Ectodermal cell (in vitro differentiated cells): Measurements from ENCODE around the gene RALGAPA1.
"Not testable (repeated sequence)": the region's sequence is repeated elsewhere in the genome, so short reads cannot be mapped to it uniquely, and the experiment has no call there.

Source experiments
- H3K27ac ChIP-seq: 2 replicates; pipeline ENCODE4 v1.7.0; 2013; ENCODE audit warnings: mild to moderate bottlenecking, low read depth, low read length; ENCODE audit not compliant: insufficient read depth, poor library complexity, severe bottlenecking
- H3K27me3 ChIP-seq: 2 replicates; pipeline ENCODE4 v1.7.0; 2013; ENCODE audit warnings: mild to moderate bottlenecking, low read length; ENCODE audit not compliant: insufficient read depth, control insufficient read depth, poor library complexity, severe bottlenecking
- H3K36me3 ChIP-seq: one replicate; pipeline ENCODE4 v1.7.0; 2013; ENCODE audit warnings: low read length; ENCODE audit not compliant: control insufficient read depth, insufficient read depth
- H3K4me1 ChIP-seq: one replicate; pipeline ENCODE4 v1.7.0; 2013; ENCODE audit warnings: low read length; ENCODE audit not compliant: control insufficient read depth, insufficient read depth
- H3K4me3 ChIP-seq: 2 replicates; pipeline ENCODE4 v1.7.0; 2013; ENCODE audit warnings: low read depth, low read length, control low read depth; ENCODE audit not compliant: insufficient read depth
- H3K9me3 ChIP-seq: 2 replicates; pipeline ENCODE4 v1.7.0; 2013; ENCODE audit warnings: mild to moderate bottlenecking, low read length, moderate library complexity; ENCODE audit not compliant: control insufficient read depth
- WGBS, 2 experiments: methylation state at CpG; one replicate each; pipeline ENCODE4 v1.1.7; 2013; ENCODE audit warnings: missing lambda C conversion rate in 2 of 2; 5-methylcytosine and 5-hydroxymethylcytosine counted together

RALGAPA1 gene

DNA sequence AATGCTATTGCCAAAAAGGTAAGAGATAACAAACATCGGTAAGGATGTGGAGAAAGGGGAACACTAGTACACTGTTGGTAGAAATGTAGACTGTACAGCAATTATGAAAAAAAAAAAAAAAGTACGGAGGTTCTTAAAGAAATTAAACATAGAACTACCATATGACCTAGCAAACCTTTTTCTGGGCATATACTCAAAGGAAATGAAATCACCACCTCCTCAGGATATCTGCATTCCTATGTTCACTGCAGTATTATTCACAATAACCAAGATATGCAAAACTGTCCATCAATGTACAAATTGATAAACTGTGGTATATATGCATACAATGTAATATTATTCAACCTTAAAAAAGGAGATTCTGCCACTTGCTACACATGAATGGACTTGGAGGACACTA, 214.5 kb downstream of the RALGAPA1 start:
- H3K4me3 ChIP-seq, result no peak overlapping the region
- H3K9me3 ChIP-seq, result no peaks in the 10 kb centered on the region
- H3K27me3 ChIP-seq, result no peaks in the 10 kb centered on the region
- H3K27ac ChIP-seq, result no peak overlapping the region
- no peaks in the 10 kb centered on the region for H3K4me1 ChIP-seq
- H3K36me3 ChIP-seq, result no peaks in the 10 kb centered on the region
- 92% methylated on average over 2 of the region's 2 CpGs; no CpG with 5 or more reads in 1 of the 2 experiments for WGBS, 2 experiments

DNA sequence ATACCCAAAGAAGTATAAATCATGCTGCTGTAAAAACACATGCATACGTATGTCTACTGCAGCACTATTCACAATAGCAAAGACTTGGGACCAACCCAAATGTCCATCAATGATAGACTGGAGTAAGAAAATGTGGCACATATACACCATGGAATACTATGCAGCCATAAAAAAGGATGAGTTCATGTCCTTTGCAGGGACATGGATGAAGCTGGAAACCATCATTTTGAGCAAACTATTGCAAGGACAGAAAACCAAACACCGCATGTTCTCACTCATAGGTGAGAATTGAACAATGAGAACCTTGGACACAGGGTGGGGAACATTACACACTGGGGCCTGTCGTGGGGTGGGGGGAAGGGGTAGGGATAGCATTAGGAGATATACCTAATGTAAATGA, 221.7 kb downstream of the RALGAPA1 start:
- not testable (repeated sequence) for H3K27me3 ChIP-seq, H3K9me3 ChIP-seq, H3K4me3 ChIP-seq, H3K27ac ChIP-seq, H3K4me1 ChIP-seq, H3K36me3 ChIP-seq
- WGBS, 2 experiments, result 93 to 95% methylated on average over 3 of the region's 3 CpGs

DNA sequence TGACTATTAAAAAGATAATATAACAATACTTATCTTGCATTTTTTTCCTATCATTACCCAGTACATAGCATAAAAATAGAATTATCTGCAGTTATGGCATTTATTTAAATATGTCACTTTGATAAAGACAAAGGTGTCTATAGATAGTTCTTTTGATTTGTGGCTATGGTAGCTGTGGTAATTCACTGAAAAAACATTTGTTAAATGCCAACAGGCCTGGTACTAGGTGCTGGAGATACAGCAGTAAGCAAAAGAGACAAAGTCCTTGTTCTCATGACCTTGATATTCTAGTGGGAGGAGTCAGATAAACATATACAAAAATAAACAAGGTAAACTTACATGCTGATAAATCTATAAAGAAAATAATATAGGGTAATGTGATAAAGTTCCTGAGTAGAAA, 230.5 kb downstream of the RALGAPA1 start:
- Histone ChIP-seq H3K4me1 (no peaks in the 10 kb centered on the region), H3K27me3 (no peaks in the 10 kb centered on the region), H3K36me3 (no peaks in the 10 kb centered on the region), H3K27ac (no peak overlapping the region), H3K9me3 (no peaks in the 10 kb centered on the region), H3K4me3 (no peak overlapping the region)

DNA sequence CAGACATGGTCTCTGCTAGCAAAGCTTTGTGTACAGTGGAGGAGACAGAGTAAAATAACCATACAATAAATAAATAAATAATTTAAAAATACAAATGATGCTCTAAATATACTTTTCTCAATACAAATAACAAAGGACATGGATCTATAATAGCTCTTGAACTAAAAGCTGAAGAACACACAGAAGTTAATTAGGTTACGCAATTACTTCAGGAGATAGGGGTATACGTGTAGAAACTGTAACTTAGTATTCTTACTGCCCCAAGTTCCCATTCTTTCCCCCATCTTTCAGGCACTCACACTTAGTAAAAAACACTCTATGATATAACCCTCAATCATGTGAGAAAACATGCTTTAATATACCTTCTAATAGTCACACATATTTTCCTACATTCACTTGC, 231.0 kb downstream of the RALGAPA1 start:
- Histone ChIP-seq H3K4me1 (no peaks in the 10 kb centered on the region), H3K9me3 (no peaks in the 10 kb centered on the region), H3K27ac (no peak overlapping the region), H3K4me3 (no peak overlapping the region), H3K36me3 (no peaks in the 10 kb centered on the region), H3K27me3 (no peaks in the 10 kb centered on the region)
- WGBS, 2 experiments, result 95 to 100% methylated on average over 2 of the region's 2 CpGs

DNA sequence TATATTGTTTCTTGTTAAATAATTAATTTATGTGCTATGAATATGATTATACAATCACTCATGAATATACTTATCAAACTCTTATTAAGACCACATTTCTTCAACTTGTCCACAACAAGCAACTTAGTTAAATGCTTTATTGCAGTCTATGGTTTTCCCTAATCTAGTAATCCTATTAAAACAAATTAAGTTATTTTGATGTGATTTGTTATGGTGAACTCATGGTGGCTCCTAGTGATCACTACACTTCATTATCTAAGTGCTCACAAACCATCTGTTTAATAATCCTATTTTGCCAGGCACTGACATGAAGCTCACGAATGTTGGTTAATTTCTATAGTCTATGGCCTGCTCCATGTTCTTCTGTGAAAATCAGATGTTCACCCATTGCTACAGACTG, 232.2 kb downstream of the RALGAPA1 start:
- Histone ChIP-seq H3K9me3 (no peaks in the 10 kb centered on the region), H3K27me3 (no peaks in the 10 kb centered on the region), H3K27ac (no peak overlapping the region), H3K4me3 (no peak overlapping the region), H3K4me1 (no peaks in the 10 kb centered on the region), H3K36me3 (no peaks in the 10 kb centered on the region)
- 83 to 88% methylated on average over 1 of the region's 1 CpG for WGBS, 2 experiments

DNA sequence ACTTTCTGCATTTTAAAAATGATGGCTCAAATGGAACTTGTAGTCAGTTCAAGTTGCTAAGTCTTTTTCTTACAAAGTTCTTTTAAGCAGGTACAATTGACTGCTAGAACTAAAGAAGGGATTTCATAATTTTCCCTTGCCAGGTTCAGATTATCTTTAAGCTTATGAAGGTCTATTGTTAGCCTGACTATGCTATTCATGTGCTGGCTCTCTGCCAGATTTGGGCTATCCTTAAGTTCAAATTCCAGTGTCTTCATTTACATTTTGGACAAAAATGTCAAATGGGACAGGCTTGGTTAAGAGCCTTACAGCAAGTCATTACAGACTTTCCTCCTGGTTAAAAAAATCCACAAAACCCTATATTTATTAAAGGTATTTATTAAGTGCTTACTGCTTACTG, 232.8 kb downstream of the RALGAPA1 start:
- H3K27ac ChIP-seq, result no peak overlapping the region
- no peaks in the 10 kb centered on the region for H3K36me3 ChIP-seq
- no peaks in the 10 kb centered on the region for H3K27me3 ChIP-seq
- H3K9me3 ChIP-seq, result no peaks in the 10 kb centered on the region
- H3K4me3 ChIP-seq, result no peak overlapping the region
- no peaks in the 10 kb centered on the region for H3K4me1 ChIP-seq

DNA sequence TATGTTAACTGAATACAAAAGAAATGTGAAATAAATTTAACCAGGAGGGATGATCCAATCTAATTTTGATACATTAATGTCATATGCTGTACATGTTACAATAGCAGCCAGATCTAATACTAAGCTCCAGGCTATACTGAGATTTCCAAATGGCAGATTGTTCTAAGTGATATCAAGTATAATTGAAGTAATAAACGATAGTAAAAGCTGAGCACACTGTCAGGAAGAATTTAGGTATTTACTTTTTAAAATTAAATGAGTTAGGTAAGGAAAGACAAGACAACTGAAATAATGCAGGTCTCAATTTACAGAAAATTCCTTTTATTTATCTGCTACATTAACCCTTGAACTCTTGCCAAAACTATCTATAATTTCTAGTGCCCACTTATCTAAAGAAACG, 235.2 kb downstream of the RALGAPA1 start:
- H3K9me3 ChIP-seq, result no peaks in the 10 kb centered on the region
- H3K27me3 ChIP-seq, result no peaks in the 10 kb centered on the region
- no peaks in the 10 kb centered on the region for H3K36me3 ChIP-seq
- H3K4me3 ChIP-seq, result no peak overlapping the region
- no peak overlapping the region for H3K27ac ChIP-seq
- WGBS, 2 experiments, result 93 to 95% methylated on average over 1 of the region's 2 CpGs
- H3K4me1 ChIP-seq, result no peaks in the 10 kb centered on the region

DNA sequence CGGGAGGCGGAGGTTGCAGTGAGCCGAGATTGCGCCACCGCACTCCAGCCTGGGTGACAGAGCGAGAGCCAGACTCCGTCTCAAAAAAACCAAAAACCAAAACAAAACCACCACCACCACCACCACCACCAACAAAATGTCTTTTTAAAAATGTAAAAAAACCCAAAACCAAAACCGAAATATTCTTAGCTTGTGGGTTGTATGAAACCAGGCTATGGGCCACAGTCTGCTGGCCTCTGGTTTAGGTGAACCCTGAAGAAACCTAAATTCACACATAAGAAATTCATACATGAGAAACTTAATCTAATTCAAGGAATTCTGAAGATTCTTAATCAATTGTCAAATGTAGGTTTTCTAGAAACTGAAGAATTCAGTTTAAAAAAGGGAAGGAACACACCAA, 237.5 kb downstream of the RALGAPA1 start:
- H3K9me3 ChIP-seq, result no peaks in the 10 kb centered on the region
- no peaks in the 10 kb centered on the region for H3K4me1 ChIP-seq
- no peaks in the 10 kb centered on the region for H3K27me3 ChIP-seq
- no peaks in the 10 kb centered on the region for H3K36me3 ChIP-seq
- WGBS, 2 experiments, result 90 to 97% methylated on average over 8 of the region's 8 CpGs
- H3K27ac ChIP-seq, result no peak overlapping the region
- no peak overlapping the region for H3K4me3 ChIP-seq

DNA sequence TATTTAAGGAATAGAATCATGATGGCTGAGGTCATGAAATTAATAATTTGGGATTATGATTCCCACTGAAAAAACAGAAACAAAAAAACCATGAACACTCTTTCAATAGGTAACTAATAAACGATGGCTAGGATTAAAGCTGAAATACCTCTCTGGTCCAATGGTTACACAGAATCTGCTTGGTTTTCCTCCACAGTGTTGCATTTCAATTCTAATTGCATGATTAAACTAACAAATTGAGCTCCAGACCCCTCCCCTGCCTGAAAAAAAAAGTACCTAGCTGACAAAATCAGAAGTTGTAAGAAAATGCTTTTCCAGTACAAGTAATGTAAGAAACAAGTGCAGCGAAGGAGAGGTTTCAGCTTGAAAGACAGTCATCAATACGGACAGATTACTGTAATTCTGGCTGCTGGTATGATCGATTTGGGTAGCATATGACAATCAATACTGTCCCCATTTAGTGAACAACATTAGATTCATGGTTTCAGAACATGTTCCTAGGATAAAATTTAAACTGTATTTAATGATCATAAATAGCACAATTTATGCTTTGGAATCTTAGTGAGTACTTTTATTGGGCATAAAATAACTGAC, 243.1 kb downstream of the RALGAPA1 start:
- Histone ChIP-seq H3K27me3 (no peaks in the 10 kb centered on the region), H3K36me3 (no peaks in the 10 kb centered on the region), H3K27ac (no peak overlapping the region), H3K4me3 (no peak overlapping the region), H3K4me1 (no peaks in the 10 kb centered on the region), H3K9me3 (no peaks in the 10 kb centered on the region)
- WGBS, 2 experiments, result 96 to 97% methylated on average over 4 of the region's 4 CpGs

DNA sequence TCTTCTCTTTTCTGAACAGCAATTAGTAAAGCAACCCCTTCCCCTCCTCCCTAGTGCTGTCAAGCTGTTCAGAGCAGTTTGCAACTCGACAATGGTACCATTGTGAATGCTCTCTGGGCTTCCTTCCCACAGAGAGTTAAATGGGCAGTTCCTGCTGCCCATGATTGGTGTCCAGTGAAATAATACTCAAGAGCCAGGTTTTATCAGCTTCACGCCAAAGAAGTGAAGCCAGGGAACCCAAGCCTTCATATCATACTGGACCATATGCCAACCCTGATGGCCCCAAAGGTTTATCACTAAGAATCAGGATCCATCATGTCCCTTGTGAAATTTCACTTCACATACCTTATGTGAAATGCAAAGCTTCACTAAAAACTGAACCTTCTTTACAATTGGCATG, 250.4 kb downstream of the RALGAPA1 start:
- no peaks in the 10 kb centered on the region for H3K9me3 ChIP-seq
- H3K27ac ChIP-seq, result no peak overlapping the region
- H3K4me3 ChIP-seq, result no peak overlapping the region
- no peaks in the 10 kb centered on the region for H3K27me3 ChIP-seq
- H3K4me1 ChIP-seq, result peaks cover 7% of the 10 kb centered on the region
- H3K36me3 ChIP-seq, result no peaks in the 10 kb centered on the region
- 15% methylated on average over 2 of the region's 2 CpGs for WGBS, 2 experiments

DNA sequence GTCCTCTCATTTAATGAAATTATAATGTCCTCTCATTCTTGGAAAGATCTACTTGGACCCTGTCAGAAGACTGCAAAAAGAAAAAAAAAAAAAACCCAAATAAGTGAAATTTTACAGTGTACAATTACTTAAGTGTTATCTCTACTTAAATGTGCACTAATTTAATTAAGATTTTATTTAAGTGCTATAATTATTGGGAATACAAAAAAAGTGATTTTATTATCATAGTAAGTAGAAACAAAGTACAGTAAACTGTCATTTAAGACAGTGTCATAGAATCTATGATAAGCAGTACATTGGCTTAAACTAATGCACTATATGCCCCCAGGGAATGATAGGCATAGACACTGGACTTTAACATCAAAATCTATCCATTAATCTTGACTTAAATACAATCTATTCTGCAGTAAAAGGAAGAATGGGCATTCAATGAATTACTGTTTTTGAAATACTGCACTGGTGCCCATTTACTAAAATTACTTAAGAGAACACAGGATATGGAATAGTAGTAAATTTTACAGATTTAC, 251.8 kb downstream of the RALGAPA1 start:
- Histone ChIP-seq H3K36me3 (no peaks in the 10 kb centered on the region), H3K4me3 (no peak overlapping the region), H3K27me3 (no peaks in the 10 kb centered on the region), H3K9me3 (no peaks in the 10 kb centered on the region), H3K27ac (no peak overlapping the region), H3K4me1 (peaks cover 7% of the 10 kb centered on the region)
